Occipital lobe (tissue), 2 donors: ENCODE data around the gene POLE. TPM values are rescaled to one million over a fixed set of nuclear protein-coding genes. Genes with fewer than 3 reads are reported as not detected.
A peak's percentile ranks its signal among the peaks of the same experiment; 100 is the strongest.

Experiments
- DNase-seq: peaks from one replicate; lab custom pipeline; 2025; lab: John Stamatoyannopoulos, UW
- total RNA-seq: library from RNA; depleted of rRNA; stranded (reverse); fragments of >200 nt; gene quantifications from one replicate; pipeline ENCODE4 v1.2.3, GENCODE V29; 2014

POLE gene
- total RNA-seq, 1 donor from 2014 or later = 36.5 TPM

GRCh38 chr12:132617135-132617701, 69.9 kb downstream of the POLE start:
- no peak for DNase-seq

DNA sequence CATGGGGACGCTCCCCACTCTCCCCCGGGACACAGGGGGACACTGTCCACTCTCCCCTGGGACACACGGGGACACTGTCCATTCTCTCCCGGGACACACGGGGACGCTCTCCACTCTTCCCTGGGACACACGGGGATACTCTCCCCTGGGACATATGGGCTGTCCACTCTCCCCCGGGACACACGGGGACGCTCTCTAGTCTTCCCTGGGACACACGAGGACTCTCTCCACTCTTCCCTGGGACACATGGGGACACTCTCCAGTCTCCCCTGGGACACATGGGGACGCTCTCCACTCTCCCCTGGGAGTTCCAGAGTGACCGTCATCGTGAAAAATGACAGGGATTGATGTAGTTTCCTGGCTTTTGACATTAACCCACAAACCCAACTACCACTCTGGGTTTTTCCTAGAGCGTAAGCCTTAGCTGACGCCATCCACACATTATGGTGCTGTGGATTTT, 71.5 kb downstream of the POLE start:
- DNase-seq = no peak

DNA sequence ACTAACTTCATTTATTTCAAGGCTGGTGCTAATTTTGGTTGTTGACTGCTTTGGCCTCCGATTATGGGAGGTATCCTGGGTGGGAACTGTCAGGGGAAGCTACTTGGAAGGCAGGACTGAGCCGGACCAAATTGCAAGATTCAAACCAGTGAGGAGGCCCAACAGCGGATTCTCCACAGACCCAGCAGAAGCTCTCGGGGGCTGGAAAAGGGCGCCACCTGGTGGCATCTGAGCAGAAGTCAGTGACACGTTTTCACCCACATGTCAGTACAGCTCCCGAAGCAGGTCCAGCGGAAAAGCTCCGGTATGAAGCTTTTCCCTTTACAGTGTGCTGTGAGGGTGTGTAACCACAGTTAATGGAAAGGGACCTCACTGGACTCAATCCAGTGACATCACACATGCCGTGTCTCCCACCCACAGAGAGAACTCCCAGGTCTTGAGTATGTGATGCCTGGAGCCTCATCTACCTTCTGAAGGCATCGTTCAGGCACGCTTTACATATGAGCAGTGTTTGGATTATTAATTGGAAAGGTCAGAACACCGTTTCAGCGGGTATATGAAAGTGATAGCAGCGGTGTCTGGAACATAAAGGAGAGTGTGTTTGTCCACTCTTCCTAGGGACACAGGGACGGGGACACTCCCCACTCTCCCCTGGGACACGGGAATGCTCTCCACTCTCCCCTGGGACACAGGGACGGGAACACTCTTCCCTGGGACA, 72.1 kb downstream of the POLE start:
- DNase-seq = peak; percentile 63

GRCh38 chr12:132614029-132614428, 73.1 kb downstream of the POLE start:
- DNase-seq = no peak

GRCh38 chr12:132611620-132612019, 75.5 kb downstream of the POLE start:
- no peak for DNase-seq

- no peak for DNase-seq
Measured at GRCh38 chr12:132610866-132611602, 76.1 kb downstream of the POLE start.

DNA sequence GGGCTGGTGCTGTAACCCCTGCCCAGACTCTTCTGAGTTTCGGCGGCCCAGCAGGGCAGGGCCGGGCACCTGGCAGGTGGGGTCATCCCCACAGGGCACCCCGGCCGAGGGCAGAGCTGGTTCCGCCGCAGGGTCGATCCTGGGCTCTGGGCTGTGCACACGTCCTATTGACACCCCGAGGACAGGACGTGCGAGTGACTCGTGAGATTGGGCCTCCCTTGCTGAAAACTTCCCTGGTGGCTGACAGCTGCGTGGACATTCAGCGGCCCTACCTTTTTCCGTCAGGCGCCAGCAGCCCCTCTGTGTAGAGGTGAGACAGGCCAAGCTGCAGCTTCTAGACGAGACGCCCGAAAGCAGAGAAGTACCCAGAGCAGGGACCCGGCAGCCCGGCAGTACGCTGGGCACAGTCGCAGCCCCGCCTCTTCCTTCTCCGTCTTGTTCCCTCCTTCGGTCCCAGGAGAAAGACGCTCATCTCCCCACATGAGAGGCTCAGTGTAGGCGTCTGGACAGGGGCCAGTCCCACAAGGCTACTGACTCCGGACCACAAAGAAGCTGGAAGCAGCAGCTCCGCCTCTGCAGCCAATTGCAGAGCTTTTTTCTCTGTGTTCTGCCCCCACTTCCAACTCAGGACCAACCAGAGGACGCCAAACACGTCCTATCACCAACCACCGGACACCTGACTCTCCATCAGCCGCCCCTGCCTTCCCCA, 76.9 kb downstream of the POLE start, which contains the start of gene LRCOL1:
Gene LRCOL1, minus strand, starts transcription at position 532 of the 709 bp plus-strand sequence. CDS start 4,331 bp downstream, outside the sequence.
- peak; percentile 20 for DNase-seq

DNA sequence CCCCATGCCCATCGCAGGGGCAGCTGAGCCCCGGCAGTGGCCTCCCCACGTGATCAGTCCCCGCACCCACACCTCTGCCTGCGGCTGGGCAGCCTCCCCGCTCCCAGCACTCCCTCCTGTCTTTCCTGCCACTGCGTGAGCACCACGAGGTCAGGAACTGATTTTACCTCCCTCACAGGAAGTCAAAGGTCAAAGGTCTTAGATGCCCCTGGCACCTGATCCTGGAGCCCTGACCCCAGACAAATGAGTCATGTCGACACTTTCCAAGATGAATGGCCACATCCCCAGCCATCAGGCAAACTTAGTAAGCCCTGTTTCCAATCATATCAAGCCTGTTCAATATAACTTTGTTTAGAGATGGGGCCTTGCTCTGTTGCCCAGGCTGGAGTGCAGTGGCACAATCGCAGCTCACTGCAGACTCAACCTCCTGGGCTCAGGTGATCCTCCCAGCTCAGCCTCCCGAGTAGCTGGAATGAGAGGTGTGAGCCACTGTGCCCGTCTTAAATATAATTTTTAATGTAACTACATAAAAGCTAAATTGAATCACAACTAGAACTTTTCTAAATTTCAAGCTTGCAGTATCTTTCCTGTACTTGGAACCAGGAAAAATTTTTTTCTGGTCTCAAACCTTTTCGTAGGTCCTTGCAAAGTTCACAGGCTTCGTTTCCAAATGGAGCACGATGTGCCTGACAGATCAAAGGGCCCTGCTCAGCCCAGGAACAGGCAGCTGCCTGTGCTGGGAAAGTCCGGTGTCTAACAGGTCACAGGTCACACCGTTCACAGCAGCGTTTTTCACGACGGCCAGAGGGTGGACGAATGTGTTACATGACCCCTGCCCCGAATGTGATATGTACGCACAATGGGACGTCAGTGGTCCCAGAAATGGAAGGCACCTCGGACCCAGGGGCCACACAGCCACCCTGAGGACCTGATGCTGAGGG, 78.6 kb downstream of the POLE start:
- DNase-seq = no peak

DNA sequence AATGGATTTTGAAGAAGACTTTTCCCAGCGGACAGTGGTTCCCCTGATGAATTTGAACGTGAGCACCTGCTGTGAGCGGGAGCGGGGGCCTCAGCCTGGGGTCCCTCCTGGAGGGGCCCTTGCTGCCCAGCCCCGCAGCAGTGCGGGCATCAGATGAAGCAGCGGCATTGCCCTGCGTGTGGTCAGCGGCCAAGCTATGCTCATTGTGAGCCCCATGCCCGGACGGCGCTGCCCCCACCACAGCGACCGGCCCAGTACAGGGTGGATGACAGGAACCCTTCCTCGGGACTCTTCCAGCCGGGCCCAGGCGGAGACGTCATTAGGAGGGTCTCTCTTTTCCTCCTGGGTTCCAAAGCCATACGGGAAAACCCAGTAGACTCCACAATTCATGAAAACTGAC, 80.2 kb downstream of the POLE start:
- no peak for DNase-seq

DNA sequence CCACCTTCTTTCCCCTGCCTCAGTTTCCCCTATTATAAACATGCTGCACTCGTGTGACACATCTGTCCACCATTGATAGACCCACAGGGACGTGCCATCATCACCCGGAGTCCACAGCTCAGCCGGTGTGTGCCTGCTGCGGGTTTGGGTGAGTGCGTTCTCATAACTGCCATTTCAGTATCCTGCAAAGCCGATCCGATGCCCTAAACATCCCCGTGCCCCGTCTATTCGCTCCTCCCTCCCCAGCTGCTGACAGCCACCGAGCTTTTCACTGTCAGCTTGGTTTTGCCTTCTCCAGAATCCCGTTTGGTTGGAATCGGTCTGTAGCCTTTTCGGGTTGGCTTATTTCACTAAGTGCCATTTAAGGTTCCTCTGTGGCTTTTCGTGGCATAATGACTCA, 80.7 kb downstream of the POLE start:
- no peak for DNase-seq

- no peak for DNase-seq
Measured at GRCh38 chr12:132605892-132606291, 81.2 kb downstream of the POLE start.

DNA sequence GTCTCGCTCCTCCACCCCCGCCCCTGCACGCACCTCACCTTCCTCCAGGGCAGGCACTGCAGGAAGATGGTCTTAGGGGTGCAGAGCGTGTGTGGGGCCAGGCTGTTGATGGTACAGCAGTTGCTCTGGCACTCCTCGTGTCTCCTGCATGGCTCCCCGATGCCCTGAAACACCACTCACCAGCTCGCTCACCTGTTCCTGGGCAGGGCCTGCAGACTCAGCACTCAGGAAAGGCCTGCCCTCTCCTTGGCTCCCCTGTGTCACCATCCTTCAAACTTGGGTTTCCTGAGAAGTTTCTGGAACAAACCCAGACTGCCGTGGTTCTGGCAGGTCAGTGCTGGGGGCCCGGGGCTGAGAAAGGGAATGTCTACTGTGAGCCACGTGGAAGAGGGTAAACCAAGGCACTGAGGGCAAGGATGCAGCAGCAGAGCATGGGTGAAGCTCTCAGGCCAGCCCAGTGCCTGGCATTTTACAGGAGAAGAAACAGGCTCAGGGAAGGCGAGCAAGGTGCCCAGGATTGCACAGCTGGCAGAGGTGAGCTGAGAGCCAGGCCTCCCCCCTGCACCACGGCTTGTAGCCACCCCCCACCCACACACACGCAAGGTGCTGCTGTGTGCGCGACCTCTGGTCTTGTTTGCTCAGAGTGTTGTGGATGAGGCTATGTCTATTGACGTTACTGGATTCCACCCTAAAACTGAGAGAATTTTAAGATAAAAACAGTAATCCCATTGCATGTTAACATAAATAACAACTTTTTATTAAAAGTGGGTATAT, 82.3 kb downstream of the POLE start:
- DNase-seq = no peak

DNA sequence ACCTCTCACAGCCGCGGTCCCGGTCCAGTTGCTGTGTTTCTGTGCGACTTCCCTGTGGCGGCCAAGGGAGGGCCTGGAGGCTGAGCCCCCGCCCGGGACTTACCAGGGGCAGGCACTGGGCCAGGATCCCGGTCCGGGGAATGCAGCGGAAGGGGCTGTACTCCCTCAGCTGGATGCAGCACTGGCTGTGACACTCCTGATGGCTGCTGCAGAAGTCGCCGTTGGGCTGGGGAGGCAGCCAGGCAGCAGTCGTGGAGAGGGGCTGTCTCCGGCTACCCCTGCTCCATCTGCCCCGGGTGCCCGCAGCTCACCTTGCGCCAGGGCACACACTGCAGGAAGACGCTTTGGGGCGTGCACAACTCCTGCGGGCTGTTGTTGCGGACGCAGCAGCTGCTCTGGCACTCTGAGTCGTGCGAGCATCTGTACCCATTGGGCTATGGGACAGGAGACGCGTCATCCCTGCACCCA, 83.0 kb downstream of the POLE start:
- DNase-seq = no peak

DNA sequence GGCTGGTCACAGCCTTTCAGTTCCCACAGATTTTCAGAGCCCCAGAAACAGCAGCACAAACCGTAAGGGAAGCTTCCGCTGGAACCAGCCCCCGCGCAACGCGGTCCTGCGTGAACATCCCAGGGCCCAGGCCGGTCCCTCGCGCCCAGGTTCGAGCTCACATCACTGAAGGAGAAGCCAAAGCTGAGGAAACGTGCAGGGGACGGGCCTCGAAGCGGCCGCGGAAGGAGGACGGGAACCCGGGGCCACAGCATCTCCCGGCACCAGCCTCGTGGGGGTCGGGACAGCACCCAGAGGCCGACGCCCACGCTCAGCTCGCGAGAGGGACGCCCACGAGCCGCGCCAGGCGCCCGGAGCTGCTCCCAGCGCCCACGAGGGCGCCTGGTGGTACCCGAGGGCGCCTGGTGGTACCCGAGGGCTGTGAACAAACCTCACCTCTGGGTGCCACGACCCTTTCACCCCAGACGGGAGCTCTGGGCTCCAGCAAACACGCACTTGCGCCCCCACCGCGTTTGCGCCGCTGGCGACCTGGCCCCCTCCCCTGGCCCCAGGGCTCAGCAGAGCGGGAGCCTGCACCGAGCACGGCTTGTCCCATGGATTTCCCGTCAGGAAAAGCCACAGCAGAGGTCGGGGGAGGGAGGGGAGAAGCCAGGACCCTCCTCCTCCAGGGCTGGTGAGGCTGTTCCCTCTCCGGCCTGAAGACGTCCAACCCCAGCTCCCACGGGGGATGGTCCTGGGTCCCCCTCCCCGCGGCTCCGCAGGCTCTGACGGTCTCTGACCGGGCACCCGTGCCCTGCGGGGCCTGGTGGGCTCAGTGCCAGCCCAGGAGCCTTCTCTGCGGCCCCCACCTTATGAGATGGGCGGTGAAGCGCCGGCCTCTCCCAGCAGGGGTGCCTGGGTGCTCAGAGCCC, 83.6 kb downstream of the POLE start:
- DNase-seq = no peak

- DNase-seq = no peak
Measured at GRCh38 chr12:132602572-132603239, 84.4 kb downstream of the POLE start.

- no peak for DNase-seq
Measured at GRCh38 chr12:132601171-132601883, 85.8 kb downstream of the POLE start.
